Mucosa of descending colon (tissue), 3 donors: Measurements from ENCODE around the gene AP3S2. TPM values are rescaled to one million over a fixed set of nuclear protein-coding genes. Genes with fewer than 3 reads are reported as not detected.

Source experiments
- ATAC-seq: fragments of 200-7000 bp; cut with Tn5 transposase; one replicate; pipeline ENCODE4 v1.9.1; 2020; ENCODE audit warnings: mild to moderate bottlenecking, moderate library complexity
- DNase-seq, 3 donors: peaks; one replicate each; pipeline ENCODE4 v3.0.0-alpha.2; 2020
- H3K36me3 ChIP-seq: fragments of 200-600 bp; one replicate; pipeline ENCODE4 v1.8.0; 2021; ENCODE audit warnings: low read depth, mild to moderate bottlenecking
- H3K4me1 ChIP-seq: fragments of 200-600 bp; one replicate; pipeline ENCODE4 v1.8.0; 2021; ENCODE audit warnings: low read depth, mild to moderate bottlenecking
- H3K4me3 ChIP-seq: fragments of 200-600 bp; one replicate; pipeline ENCODE4 v1.8.0; 2021; ENCODE audit warnings: mild to moderate bottlenecking
- H3K9me3 ChIP-seq: fragments of 200-600 bp; one replicate; pipeline ENCODE4 v1.8.0; 2021; ENCODE audit warnings: mild to moderate bottlenecking
- CTCF ChIP-seq: fragments of 200-600 bp; IDR thresholded peaks from one replicate; pipeline ENCODE4 v1.8.0; 2022; ENCODE audit warnings: antibody characterized with exemption, mild to moderate bottlenecking
- intact Hi-C, 2 donors: fragments of 100-400 bp; cut with DNase I in 1 of 2; cut with micrococcal nuclease in 1 of 2; formaldehyde crosslinking; loops; one replicate each; pipeline versions ENCODE4 v1.11.0 to v1.11.1; 2022; cut with DNase I, micrococcal nuclease
- total RNA-seq, 3 donors: library from RNA; stranded (reverse); fragmentation: NEBNext Ultra II Directional in 2 of 3; extraction: Animal tissue kit (Norgen Biotek cat#: 25700) in 2 of 3; gene quantifications; one replicate each; pipeline versions ENCODE4 v1.2.1 to v1.2.4, GENCODE V29; 2021 to 2023
- donor health status: DM: no; HTN: no; CAD: no; lungs with moderate emphysema.
- donor health status: DM: no; HTN: no; CAD: no.
- donor health status: DM: no; HTN: yes; CAD: no.

Gene AP3S2
- total RNA-seq, 3 donors from 2014 or later = 56.1 to 93.4 (median 65.1) TPM

DNA sequence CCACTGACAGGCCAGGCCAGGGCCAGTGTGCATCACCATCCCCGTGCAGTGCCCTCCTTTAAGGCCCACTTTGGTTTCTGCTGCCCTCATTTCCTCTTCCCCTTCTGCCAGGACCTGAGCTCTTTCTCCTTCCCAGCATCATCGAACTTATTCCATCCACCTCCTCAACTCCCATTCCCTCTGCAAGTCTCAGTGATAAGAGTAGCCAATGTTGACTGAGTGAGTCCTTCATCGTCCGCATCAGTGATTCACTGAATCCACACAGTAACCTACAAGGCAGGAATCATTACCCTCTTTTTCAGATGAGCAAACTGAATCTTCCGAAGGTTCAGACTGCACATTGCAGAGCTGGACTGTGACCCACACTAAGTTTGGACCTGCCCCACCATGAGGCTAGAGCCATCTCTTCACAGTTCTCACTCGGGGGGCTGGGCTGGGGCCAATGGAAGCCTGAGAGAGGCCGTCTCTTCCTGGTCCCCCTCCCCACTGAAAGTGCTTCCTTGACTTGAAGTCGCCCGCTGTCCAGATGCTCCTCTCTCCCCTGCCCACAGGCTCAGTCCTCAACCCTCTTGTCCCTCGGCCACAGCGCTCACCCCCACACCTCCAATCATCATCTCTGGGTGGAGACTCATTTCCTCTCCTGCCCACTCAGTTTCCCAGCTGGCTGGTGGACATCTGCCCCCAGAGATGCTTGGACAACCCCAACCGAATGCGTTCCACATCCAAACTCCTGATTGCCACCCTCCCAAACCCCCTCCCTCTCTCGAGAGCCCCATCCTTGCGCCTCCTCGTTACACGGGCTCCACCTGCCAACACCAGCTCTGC is 64.0 kb downstream of the AP3S2 start:
- no peak for TF ChIP-seq CTCF
- H3K9me3 ChIP-seq = no peaks in the 10 kb centered on the region
- peaks cover 10% of the 10 kb centered on the region for H3K36me3 ChIP-seq
- ATAC-seq (no peak), DNase-seq (no peak)
- intact Hi-C loops = no loop called here
- no peak overlapping the region for H3K4me3 ChIP-seq
- peaks cover 10% of the 10 kb centered on the region for H3K4me1 ChIP-seq

GRCh38 chr15:89829161-89829560 is 64.6 kb downstream of the AP3S2 start:
- no peak for TF ChIP-seq CTCF
- intact Hi-C loops = no loop called here
- ATAC-seq = no peak
- H3K4me1 ChIP-seq = peaks cover 10% of the 10 kb centered on the region
- no peak overlapping the region for H3K4me3 ChIP-seq
- H3K36me3 ChIP-seq = peaks cover 9% of the 10 kb centered on the region
- H3K9me3 ChIP-seq = no peaks in the 10 kb centered on the region
- no peak for DNase-seq

- DNase-seq (peak in 2 of 3 donors; percentile 49 to 61), ATAC-seq (peak; percentile 78)
- no peaks in the 10 kb centered on the region for H3K9me3 ChIP-seq
- intact Hi-C loops = no loop called here
- H3K4me1 ChIP-seq = peaks cover 10% of the 10 kb centered on the region
- no peak overlapping the region for H3K4me3 ChIP-seq
- TF ChIP-seq CTCF = no peak
- H3K36me3 ChIP-seq = peaks cover 4% of the 10 kb centered on the region
Measured at GRCh38 chr15:89828281-89829145, 65.3 kb downstream of the AP3S2 start.

- TF ChIP-seq CTCF = no peak
- Histone ChIP-seq H3K4me3 (no peak overlapping the region), H3K9me3 (no peaks in the 10 kb centered on the region), H3K4me1 (peaks cover 10% of the 10 kb centered on the region), H3K36me3 (peaks cover 4% of the 10 kb centered on the region)
- ATAC-seq (peak; percentile 61), DNase-seq (peak in 1 of 3 donors; percentile 55)
- intact Hi-C loops = no loop called here
Measured at GRCh38 chr15:89827829-89828228, 66.0 kb downstream of the AP3S2 start.

GRCh38 chr15:89826671-89827655 is 66.8 kb downstream of the AP3S2 start:
- DNase-seq (peak in 1 of 3 donors; percentile 16), ATAC-seq (no peak)
- Histone ChIP-seq H3K4me3 (no peak overlapping the region), H3K9me3 (no peaks in the 10 kb centered on the region), H3K4me1 (peaks cover 10% of the 10 kb centered on the region), H3K36me3 (peaks cover 4% of the 10 kb centered on the region)
- intact Hi-C loops = no loop called here
- no peak for TF ChIP-seq CTCF
